ENCODE results near the gene NRBP1. TPM values are rescaled to one million over a fixed set of nuclear protein-coding genes. Genes with fewer than 3 reads are reported as not detected.

The NRBP1 gene
- total RNA-seq, 4 donors from 2014 or later, result 60.9 to 79.7 (median 68.3) TPM

DNA sequence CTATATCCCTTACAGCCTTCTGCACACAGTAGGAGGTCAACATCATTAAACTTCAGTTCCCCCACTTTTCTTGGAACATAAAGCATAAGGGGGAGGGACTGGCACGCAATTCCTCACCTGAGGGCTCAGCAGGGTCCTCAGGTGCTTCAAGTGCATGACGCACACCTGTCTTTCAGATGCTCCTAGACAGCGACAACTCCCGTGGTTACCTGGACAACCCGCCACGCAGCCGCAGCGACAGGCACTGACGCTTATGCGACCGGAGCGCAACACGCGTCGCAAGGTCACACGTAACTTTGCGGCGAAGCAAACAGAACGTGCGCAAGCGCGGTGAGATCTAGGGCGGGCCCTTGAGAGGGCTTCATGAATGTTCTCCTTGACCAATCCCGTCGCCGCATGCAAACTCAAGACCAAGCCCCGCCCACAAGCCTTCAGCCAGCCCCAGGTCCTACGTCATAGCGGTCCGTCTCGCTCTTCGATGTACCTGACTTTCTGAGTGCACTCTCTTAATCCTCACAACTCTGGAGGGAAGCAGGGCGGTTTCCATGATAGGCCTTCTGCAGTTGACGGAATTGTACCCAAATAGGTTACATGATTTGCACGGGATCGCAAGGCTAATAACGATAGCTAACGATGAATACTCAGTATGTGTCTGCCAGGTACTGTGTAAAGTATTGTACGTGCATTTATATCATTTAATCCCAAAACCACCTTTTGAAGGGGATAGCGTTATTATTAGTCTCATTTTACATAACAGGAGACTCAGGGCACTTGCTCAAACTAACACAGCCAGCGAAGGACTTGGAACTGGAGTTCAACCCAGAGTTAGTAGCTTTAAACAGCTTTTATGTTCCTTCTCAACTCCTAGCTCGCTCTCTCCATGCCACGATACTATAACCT, 61.3 kb downstream of the NRBP1 start, which contains the start of gene IFT172:
TSS of gene IFT172 (minus strand) at position 246 of the 900 bp plus-strand sequence. CDS start at position 156, 90 bp downstream.
- peak; percentile 99 to 100 for DNase-seq (ENCODE audit: low spot score in 2 of 2)
- TF ChIP-seq POLR2A (IDR thresholded peaks at IDR 0.05), result no peak
- TF ChIP-seq, protein P1, sequence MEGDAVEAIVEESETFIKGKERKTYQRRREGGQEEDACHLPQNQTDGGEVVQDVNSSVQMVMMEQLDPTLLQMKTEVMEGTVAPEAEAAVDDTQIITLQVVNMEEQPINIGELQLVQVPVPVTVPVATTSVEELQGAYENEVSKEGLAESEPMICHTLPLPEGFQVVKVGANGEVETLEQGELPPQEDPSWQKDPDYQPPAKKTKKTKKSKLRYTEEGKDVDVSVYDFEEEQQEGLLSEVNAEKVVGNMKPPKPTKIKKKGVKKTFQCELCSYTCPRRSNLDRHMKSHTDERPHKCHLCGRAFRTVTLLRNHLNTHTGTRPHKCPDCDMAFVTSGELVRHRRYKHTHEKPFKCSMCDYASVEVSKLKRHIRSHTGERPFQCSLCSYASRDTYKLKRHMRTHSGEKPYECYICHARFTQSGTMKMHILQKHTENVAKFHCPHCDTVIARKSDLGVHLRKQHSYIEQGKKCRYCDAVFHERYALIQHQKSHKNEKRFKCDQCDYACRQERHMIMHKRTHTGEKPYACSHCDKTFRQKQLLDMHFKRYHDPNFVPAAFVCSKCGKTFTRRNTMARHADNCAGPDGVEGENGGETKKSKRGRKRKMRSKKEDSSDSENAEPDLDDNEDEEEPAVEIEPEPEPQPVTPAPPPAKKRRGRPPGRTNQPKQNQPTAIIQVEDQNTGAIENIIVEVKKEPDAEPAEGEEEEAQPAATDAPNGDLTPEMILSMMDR (IDR thresholded peaks at IDR 0.05), result no peak
- intact Hi-C loops (cut with DNase I; ENCODE audit: low total_unique reads), result no loop called here
- WGBS, 2 donors, result 6 to 8% methylated on average over 39 to 43 of the region's 43 CpGs
- H3K4me3 ChIP-seq (ENCODE audit: low read depth, poor library complexity, severe bottlenecking), result no peak within 1 kb of the TSS

Other genes starting within 250 kb of the NRBP1 start
- gene ATRAID, start 216.6 kb upstream of the NRBP1 start, total RNA-seq, result 100 to 1,000 TPM; 107 to 121 (median 114) TPM
- gene SLC5A6, start 216.4 kb upstream of the NRBP1 start, total RNA-seq, result 10 to 100 TPM; 11.6 to 24.6 (median 17.0) TPM
- gene CAD, start 211.3 kb upstream of the NRBP1 start, total RNA-seq, result 10 to 100 TPM in 3 of 4 donors, 1 to 10 TPM in 1; 9.0 to 28.8 (median 17.4) TPM
- gene SLC30A3, start 165.6 kb upstream of the NRBP1 start, total RNA-seq, result under 1 TPM in 1 of 4 donors, not detected in 3; 0.15 TPM
- not detected for gene DNAJC5G, start 153.2 kb upstream of the NRBP1 start, total RNA-seq
- gene TRIM54, start 146.2 kb upstream of the NRBP1 start, total RNA-seq, result not detected
- gene UCN, start 120.2 kb upstream of the NRBP1 start, total RNA-seq, result 1 to 10 TPM in 2 of 4 donors, under 1 TPM in 1, not detected in 1; 0.84 to 8.8 (median 1.3) TPM
- gene MPV17, start 105.5 kb upstream of the NRBP1 start, total RNA-seq, result 10 to 100 TPM; 27.2 to 44.8 (median 37.0) TPM
- 100 to 1,000 TPM in 1 of 4 donors, 10 to 100 TPM in 3; 54.3 to 125 (median 62.9) TPM for gene GTF3C2, start 71.9 kb upstream of the NRBP1 start, total RNA-seq
- 10 to 100 TPM; 49.3 to 64.3 (median 57.2) TPM for gene EIF2B4, start 58.3 kb upstream of the NRBP1 start, total RNA-seq
- 100 to 1,000 TPM in 1 of 4 donors, 10 to 100 TPM in 3; 72.3 to 101 (median 80.2) TPM for gene SNX17, start 58.0 kb upstream of the NRBP1 start, total RNA-seq
- 10 to 100 TPM in 3 of 4 donors, 1 to 10 TPM in 1; 8.3 to 14.9 (median 11.5) TPM for gene ZNF513, start 47.9 kb upstream of the NRBP1 start, total RNA-seq
- 10 to 100 TPM; 40.2 to 50.3 (median 48.1) TPM for gene PPM1G, start 19.0 kb upstream of the NRBP1 start, total RNA-seq
- 10 to 100 TPM; 22.2 to 28.0 (median 25.6) TPM for gene KRTCAP3, start 13.8 kb downstream of the NRBP1 start, total RNA-seq
- gene IFT172, start 61.1 kb downstream of the NRBP1 start, total RNA-seq, result 10 to 100 TPM; 13.2 to 18.8 (median 14.4) TPM
- gene FNDC4, start 66.6 kb downstream of the NRBP1 start, total RNA-seq, result 1 to 10 TPM; 2.6 to 9.1 (median 5.0) TPM
- not detected for gene GCKR, start 68.2 kb downstream of the NRBP1 start, total RNA-seq
- gene ZNF512, start 154.4 kb downstream of the NRBP1 start, total RNA-seq, result 10 to 100 TPM in 2 of 4 donors, 1 to 10 TPM in 2; 3.5 to 17.6 (median 12.6) TPM
- 1 to 10 TPM; 2.0 to 6.2 (median 4.6) TPM for gene CCDC121, start 200.4 kb downstream of the NRBP1 start, total RNA-seq
- 10 to 100 TPM; 15.3 to 23.2 (median 21.2) TPM for gene GPN1, start 200.4 kb downstream of the NRBP1 start, total RNA-seq
- 10 to 100 TPM in 3 of 4 donors, 1 to 10 TPM in 1; 9.7 to 16.9 (median 14.9) TPM for gene SUPT7L, start 235.0 kb downstream of the NRBP1 start, total RNA-seq
- gene SLC4A1AP, start 235.3 kb downstream of the NRBP1 start, total RNA-seq, result 10 to 100 TPM; 15.6 to 25.0 (median 22.1) TPM

All from lower leg skin (tissue), 4 donors.